K562 (cell line): ENCODE results near the gene CD55. TPM values are rescaled to one million over a fixed set of nuclear protein-coding genes. Genes with fewer than 3 reads are reported as not detected.
A peak's percentile ranks its signal among the peaks of the same experiment; 100 is the strongest.

ENCODE experiments used
- ATAC-seq: fragments of 200-7000 bp; cut with Tn5 transposase; 3 replicates; pipeline ENCODE4 v1.9.1; 2020; ENCODE audit warnings: moderate library complexity
- BruUV-seq: library from RNA; stranded (reverse); fragments of 400-500 nt; replicated peaks from 2 replicates; lab custom pipeline; 2021; lab: Mats Ljungman, UMichigan
- CTCF ChIA-PET: fragments of 300-600 bp; formaldehyde crosslinking; extraction: SDS; loops from one replicate; lab custom pipeline; 2021; ENCODE audit warnings: low intra/inter-chr PET ratio; lab: Yijun Ruan, JAX
- POLR2A ChIA-PET: fragments of 300-600, 350-650 bp; sonication (Branson Sonifier 250); formaldehyde crosslinking; extraction: SDS; loops from one replicate; lab custom pipeline; 2021; ENCODE audit warnings: antibody characterized with exemption, inconsistent platforms; lab: Yijun Ruan, JAX
- DNase-seq, 4 experiments: peaks; one replicate each; pipeline versions ENCODE4 v3.0.0 to v3.0.0-alpha.2; 2011 to 2018; ENCODE audit warnings: low spot score in 3 of 4, mixed read lengths in 3 of 4; ENCODE audit errors: extremely low read depth in 1 of 4
- FAIRE-seq: peaks from 2 replicates; lab custom pipeline; 2011; peaks lifted over from hg19 to GRCh38; lab: Jason Lieb, UNC
- H2AFZ ChIP-seq: 2 replicates; pipeline ENCODE4 v1.6.0; 2011; ENCODE audit warnings: low read depth, low read length, control low read depth, inconsistent platforms
- H3K27ac ChIP-seq: fragments of 200-600 bp; 3 replicates; pipeline ENCODE4 v1.8.0; 2011; ENCODE audit warnings: low read depth, mild to moderate bottlenecking, control low read depth, inconsistent platforms, low read length, moderate library complexity, mixed read lengths; ENCODE audit errors: extremely low read depth
- H3K27me3 ChIP-seq, 2 experiments: fragments of 300-600 bp in 1 of 2; 2 replicates in 1 of 2; 3 replicates in 1 of 2; pipeline versions ENCODE4 v1.6.0 to v1.8.0; 2011; ENCODE audit warnings: inconsistent platforms in 2 of 2, low read length in 2 of 2, mild to moderate bottlenecking in 1 of 2, mixed read lengths in 1 of 2, moderate library complexity in 1 of 2; ENCODE audit not compliant: control insufficient read depth in 2 of 2, insufficient read depth in 2 of 2
- H3K36me3 ChIP-seq: fragments of 300-600 bp; 3 replicates; pipeline ENCODE4 v1.8.0; 2011; ENCODE audit warnings: mild to moderate bottlenecking, low read length, inconsistent platforms; ENCODE audit not compliant: control insufficient read depth, insufficient read depth
- H3K4me1 ChIP-seq, 2 experiments: fragments of 200-600 bp in 1 of 2; replicated peaks in 1 of 2; 2 replicates in 1 of 2; 3 replicates in 1 of 2; pipeline versions ENCODE4 v1.5.1 to v1.8.0; 2011; ENCODE audit warnings: inconsistent platforms in 2 of 2, low read length in 2 of 2, mild to moderate bottlenecking in 1 of 2, mixed read lengths in 1 of 2, moderate library complexity in 1 of 2; ENCODE audit not compliant: control insufficient read depth in 2 of 2, insufficient read depth in 2 of 2
- H3K4me2 ChIP-seq: 2 replicates; pipeline ENCODE4 v1.6.1; 2011; ENCODE audit warnings: low read length, control low read depth, inconsistent platforms, mixed read lengths; ENCODE audit not compliant: insufficient read depth
- H3K4me3 ChIP-seq: fragments of 200-600 bp; sonication (generic), shearing (Covaris generic); 2 replicates; pipeline ENCODE4 v1.5.1; 2016; ENCODE audit warnings: control low read depth, inconsistent platforms
- H3K79me2 ChIP-seq: fragments of 200-600 bp; 3 replicates; pipeline ENCODE4 v1.8.0; 2011; ENCODE audit warnings: low read length, inconsistent platforms; ENCODE audit not compliant: control insufficient read depth, insufficient read depth
- H3K9ac ChIP-seq, 2 experiments: 2 replicates each; pipeline versions ENCODE4 v1.6.0 to v1.6.1; 2011; ENCODE audit warnings: low read depth in 2 of 2, low read length in 2 of 2, control low read depth in 1 of 2, inconsistent platforms in 1 of 2, mild to moderate bottlenecking in 1 of 2, mixed read lengths in 1 of 2; ENCODE audit not compliant: insufficient read depth in 1 of 2
- H3K9me1 ChIP-seq: one replicate; pipeline ENCODE4 v1.6.0; 2011; ENCODE audit warnings: inconsistent platforms, mild to moderate bottlenecking, low read length, moderate library complexity; ENCODE audit not compliant: control insufficient read depth, insufficient read depth
- H3K9me3 ChIP-seq: replicated peaks from 2 replicates; pipeline ENCODE4 v1.5.1; 2011; ENCODE audit warnings: low read depth, low read length, inconsistent platforms; ENCODE audit not compliant: control insufficient read depth, insufficient read depth
- H4K20me1 ChIP-seq: replicated peaks from 2 replicates; pipeline ENCODE4 v1.6.1; 2011; ENCODE audit warnings: low read length, inconsistent platforms, mixed read lengths; ENCODE audit not compliant: control insufficient read depth, insufficient read depth
- CBX2 ChIP-seq: fragments of 200-600 bp; sonication (generic); IDR thresholded peaks from one replicate; pipeline ENCODE4 v1.6.1; 2012; ENCODE audit warnings: mild to moderate bottlenecking, low read length, inconsistent platforms; ENCODE audit not compliant: insufficient read depth, poor library complexity, severe bottlenecking
- HNRNPLL ChIP-seq: fragments of 200-400 bp; formaldehyde crosslinking; IDR thresholded peaks from 2 replicates; pipeline ENCODE4 v1.6.1; 2017; ENCODE audit warnings: low read length, low read depth, mild to moderate bottlenecking; ENCODE audit not compliant: poor library complexity, severe bottlenecking
- NFYB ChIP-seq: IDR thresholded peaks from 2 replicates; pipeline ENCODE4 v1.6.1; 2011; ENCODE audit warnings: mild to moderate bottlenecking, moderate library complexity; ENCODE audit not compliant: insufficient read length; ENCODE audit errors: extremely low read depth
- ZNF263 ChIP-seq: sonication (generic); formaldehyde crosslinking; IDR thresholded peaks from 2 replicates; pipeline ENCODE4 v1.8.0; 2022; ENCODE audit warnings: mild to moderate bottlenecking, missing genetic modification reagents, borderline replicate concordance
- ZNF717 ChIP-seq: fragments of 250-450 bp; sonication (Bioruptor Pico); IDR thresholded peaks from 2 replicates; pipeline ENCODE4 v1.5.0; 2021
- WGBS: fragments of 100-300 bp; shearing (Covaris generic); methylation state at CpG from one replicate; pipeline ENCODE4 v1.1.6; 2016; ENCODE audit warnings: low coverage, mixed read lengths; ENCODE audit not compliant: insufficient coverage; ENCODE audit errors: missing lambda C conversion rate; 5-methylcytosine and 5-hydroxymethylcytosine counted together
- in situ Hi-C: fragments of 300-500 bp; cut with MboI; formaldehyde crosslinking; loops from 4 replicates; pipeline ENCODE4 v1.15.0; 2018; ENCODE audit warnings: inconsistent platforms, mixed read lengths
- intact Hi-C: fragments of 100-400 bp; cut with micrococcal nuclease; formaldehyde crosslinking; loops from 2 replicates; pipeline ENCODE4 v1.14.2; 2022
- polyA plus RNA-seq, 8 experiments: library from polyadenylated mRNA; depleted of rRNA in 4 of 8; stranded (reverse) in 5 of 8; unstranded in 3 of 8; fragments of >200 nt; fragmentation: Nextera tagmentation in 2 of 8; fragmentation: Illumina TruSeq in 1 of 8; extraction: Ambion mirVana in 2 of 8; extraction: Trizol in 1 of 8; gene quantifications; 2 replicates each; pipeline versions ENCODE4 v1.2.1 to v1.2.3, GENCODE V29; 2011 to 2014; ENCODE audit warnings: inconsistent platforms in 1 of 8, missing spikeins in 1 of 8
- total RNA-seq, 7 experiments: library from RNA; depleted of rRNA in 6 of 7; stranded (reverse); fragments of >200 nt in 6 of 7; fragmentation: Illumina TruSeq in 2 of 7; extraction: Trizol in 2 of 7; gene quantifications; 2 replicates each; pipeline versions ENCODE4 v1.2.1 to v1.2.3, GENCODE V29; 2011 to 2021; ENCODE audit warnings: low replicate concordance in 1 of 7
- TF ChIP-seq, protein P1 (sequence below): fragments of 450-650 bp; formaldehyde crosslinking; IDR thresholded peaks from 2 replicates; pipeline ENCODE4 v1.4.0; 2020; ENCODE audit warnings: mild to moderate bottlenecking, moderate library complexity
- TF ChIP-seq, protein P2 (sequence below): sonication (generic); formaldehyde crosslinking; IDR thresholded peaks from 2 replicates; pipeline ENCODE4 v1.8.0; 2023; ENCODE audit warnings: mild to moderate bottlenecking, missing genetic modification reagents

CD55 gene
- total and polyA plus RNA-seq, 9 of the 15 experiments (the other 6 are each of a cell fraction or from before 2014, with no cell fraction given), result 17.7 to 150 (median 97.0) TPM

DNA sequence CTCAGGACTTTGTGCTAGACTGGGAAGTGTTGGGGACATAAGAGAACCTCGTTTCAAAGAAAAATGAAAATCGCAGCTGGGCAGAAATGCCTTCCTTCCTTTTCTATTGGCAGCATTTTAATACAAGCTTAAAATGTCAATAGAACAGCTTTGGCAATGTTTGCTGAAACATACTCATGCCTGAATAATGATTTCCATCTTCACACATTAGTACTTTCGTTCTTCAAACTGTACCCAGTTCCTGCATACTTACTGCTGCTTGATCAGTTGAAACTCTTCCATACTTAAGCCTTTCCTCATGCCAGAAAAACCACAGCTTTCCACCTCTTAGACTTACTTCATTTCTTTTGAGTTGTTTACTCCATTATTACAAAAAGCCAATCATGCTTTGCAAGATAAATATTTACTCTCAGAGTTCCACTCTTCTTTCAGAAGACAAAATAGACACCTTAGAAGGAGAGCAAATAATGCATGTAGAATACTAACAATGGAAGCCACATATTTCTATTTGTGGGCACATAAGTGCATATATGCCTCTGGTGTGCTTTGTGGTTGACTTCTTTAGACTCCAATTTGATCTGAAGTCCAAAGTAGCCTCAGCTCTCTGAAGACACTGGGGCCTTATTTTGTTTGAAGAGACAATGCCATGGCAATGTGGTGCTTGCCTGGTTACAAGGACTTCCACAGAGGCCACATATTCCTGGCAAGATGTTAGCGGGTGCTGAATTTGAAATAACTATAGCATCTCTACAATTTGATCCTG is 22.7 kb upstream of the CD55 start:
- Histone ChIP-seq H3K9me1 (no peaks in the 10 kb centered on the region), H3K4me3 (no peak overlapping the region), H2AFZ (peak overlapping the region; percentile 80), H3K4me2 (no peak overlapping the region), H3K27me3 (no peaks in the 10 kb centered on the region), H3K27ac (no peak overlapping the region), H3K36me3 (no peaks in the 10 kb centered on the region), H3K4me1 (peaks cover 2 to 8% of the 10 kb centered on the region in 2 experiments; a peak in 4 of 5 replicates), H3K9me3 (no peaks in the 10 kb centered on the region), H4K20me1 (no peaks in the 10 kb centered on the region), H3K79me2 (no peaks in the 10 kb centered on the region), H3K9ac (no peak overlapping the region)
- DNase-seq (no peak), FAIRE-seq (no peak), ATAC-seq (no peak)
- WGBS, result 34% methylated on average over 4 of the region's 4 CpGs
- CTCF ChIA-PET, result interaction anchor here (0.5 kb wide), 1 partner anchor 107 kb away, joined by 3 read pairs; no protein-coding TSS in a partner anchor
- TF ChIP-seq NFYB (no peak), ZNF263 (CRISPR knock-in tag) (no peak), CBX2 (no peak), HNRNPLL (no peak), ZNF717 (CRISPR knock-in tag) (0 out of 2 replicates have a peak, but pooled peaks have one; percentile 29)
- TF ChIP-seq, protein P1, sequence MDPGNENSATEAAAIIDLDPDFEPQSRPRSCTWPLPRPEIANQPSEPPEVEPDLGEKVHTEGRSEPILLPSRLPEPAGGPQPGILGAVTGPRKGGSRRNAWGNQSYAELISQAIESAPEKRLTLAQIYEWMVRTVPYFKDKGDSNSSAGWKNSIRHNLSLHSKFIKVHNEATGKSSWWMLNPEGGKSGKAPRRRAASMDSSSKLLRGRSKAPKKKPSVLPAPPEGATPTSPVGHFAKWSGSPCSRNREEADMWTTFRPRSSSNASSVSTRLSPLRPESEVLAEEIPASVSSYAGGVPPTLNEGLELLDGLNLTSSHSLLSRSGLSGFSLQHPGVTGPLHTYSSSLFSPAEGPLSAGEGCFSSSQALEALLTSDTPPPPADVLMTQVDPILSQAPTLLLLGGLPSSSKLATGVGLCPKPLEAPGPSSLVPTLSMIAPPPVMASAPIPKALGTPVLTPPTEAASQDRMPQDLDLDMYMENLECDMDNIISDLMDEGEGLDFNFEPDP (CRISPR knock-in tag), result no peak
- TF ChIP-seq, protein P2, sequence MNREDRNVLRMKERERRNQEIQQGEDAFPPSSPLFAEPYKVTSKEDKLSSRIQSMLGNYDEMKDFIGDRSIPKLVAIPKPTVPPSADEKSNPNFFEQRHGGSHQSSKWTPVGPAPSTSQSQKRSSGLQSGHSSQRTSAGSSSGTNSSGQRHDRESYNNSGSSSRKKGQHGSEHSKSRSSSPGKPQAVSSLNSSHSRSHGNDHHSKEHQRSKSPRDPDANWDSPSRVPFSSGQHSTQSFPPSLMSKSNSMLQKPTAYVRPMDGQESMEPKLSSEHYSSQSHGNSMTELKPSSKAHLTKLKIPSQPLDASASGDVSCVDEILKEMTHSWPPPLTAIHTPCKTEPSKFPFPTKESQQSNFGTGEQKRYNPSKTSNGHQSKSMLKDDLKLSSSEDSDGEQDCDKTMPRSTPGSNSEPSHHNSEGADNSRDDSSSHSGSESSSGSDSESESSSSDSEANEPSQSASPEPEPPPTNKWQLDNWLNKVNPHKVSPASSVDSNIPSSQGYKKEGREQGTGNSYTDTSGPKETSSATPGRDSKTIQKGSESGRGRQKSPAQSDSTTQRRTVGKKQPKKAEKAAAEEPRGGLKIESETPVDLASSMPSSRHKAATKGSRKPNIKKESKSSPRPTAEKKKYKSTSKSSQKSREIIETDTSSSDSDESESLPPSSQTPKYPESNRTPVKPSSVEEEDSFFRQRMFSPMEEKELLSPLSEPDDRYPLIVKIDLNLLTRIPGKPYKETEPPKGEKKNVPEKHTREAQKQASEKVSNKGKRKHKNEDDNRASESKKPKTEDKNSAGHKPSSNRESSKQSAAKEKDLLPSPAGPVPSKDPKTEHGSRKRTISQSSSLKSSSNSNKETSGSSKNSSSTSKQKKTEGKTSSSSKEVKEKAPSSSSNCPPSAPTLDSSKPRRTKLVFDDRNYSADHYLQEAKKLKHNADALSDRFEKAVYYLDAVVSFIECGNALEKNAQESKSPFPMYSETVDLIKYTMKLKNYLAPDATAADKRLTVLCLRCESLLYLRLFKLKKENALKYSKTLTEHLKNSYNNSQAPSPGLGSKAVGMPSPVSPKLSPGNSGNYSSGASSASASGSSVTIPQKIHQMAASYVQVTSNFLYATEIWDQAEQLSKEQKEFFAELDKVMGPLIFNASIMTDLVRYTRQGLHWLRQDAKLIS (CRISPR knock-in tag), result 0 out of 2 replicates have a peak, but pooled peaks have one; percentile 34
- intact Hi-C loops, result no loop called here
- POLR2A ChIA-PET, result interaction anchor here (0.8 kb wide), 1 partner anchor 13 kb away, joined by 3 read pairs; no protein-coding TSS in a partner anchor
- in situ Hi-C loops, result no loop called here
- no TSS peak for BruUV-seq
